Activated CD4-positive, alpha-beta T cell treated with anti-CD3 and anti-CD28 coated beads for 4 hours (primary cell): Measurements from ENCODE around the gene IL3RA.

Experiments
- DNase-seq, 2 donors: peaks; one replicate each; pipeline ENCODE4 v3.0.0-alpha.2; 2020

The IL3RA gene

DNA sequence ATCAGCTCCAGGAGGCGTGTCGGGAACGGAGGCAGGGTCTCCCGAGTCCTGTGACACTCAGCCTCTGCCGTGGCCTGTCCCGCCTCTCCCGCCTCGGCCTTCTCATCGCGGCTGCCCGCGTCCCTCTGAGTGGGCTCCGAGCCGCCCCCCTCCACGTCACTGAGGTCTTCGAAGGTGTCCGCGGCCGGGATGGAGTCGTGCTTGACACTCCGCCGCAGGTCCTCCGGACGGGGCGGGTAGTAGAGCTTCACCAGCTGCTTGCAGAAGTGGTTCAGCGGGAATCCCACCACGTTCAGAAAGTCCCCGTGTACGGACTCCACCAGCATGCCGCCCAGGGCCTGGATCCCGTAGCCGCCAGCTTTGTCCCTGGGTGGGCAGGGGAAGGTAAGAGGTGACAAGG lies 91.2 kb downstream of the IL3RA start:
- no peak for DNase-seq

DNA sequence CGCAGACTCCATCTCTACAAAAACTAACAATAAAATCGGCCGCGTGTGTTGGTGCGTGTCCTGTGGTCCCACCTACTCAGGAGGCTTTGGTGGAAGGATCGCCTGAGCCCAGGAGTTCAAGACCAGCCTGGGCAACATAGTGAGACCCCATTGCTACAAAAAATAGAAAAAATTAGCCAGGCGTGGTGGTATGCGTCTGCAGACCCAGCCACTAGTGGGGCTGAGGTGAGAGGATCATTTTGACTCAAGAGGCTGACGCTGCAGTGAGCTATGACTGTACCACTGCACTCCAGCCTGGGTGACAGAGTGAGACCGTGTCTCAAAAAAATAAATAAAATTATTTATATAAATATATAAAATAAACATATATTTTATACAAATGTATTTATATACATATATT lies 93.9 kb downstream of the IL3RA start:
- DNase-seq, result no peak
